ENCODE data around the gene SLC13A2.
"Not testable (repeated sequence)": the region's sequence is repeated elsewhere in the genome, so short reads cannot be mapped to it uniquely, and the experiment has no call there.

Gene SLC13A2

GRCh38 chr17:28473542-28473941 lies at the start of gene SLC13A2:
SLC13A2 (plus strand) TSS chr17:28473644; CDS start chr17:28473713, 69 bp downstream.
- DNase-seq: no peak

DNA sequence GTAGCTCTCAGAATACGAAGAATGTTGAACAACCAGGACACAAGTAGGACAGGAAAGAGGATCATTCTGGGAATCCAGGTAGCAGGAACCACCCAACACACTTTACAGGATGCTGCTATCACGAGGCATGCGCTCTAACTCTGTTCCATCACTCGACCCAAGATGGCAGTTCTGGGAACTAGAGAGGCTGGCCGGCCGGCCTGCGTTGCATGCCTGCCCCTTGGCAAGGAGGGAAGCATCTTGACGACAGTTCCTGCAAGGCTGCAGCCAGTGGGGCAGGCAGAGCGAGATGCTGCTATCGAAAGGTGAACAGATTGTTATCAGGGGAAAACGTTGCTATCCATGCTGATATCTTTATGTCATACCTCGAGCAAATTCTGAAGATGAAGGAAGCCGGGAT lies 48.2 kb upstream of the SLC13A2 start:
- DNase-seq: no peak

- DNase-seq: no peak
Observed at GRCh38 chr17:28426081-28426519, 47.3 kb upstream of the SLC13A2 start.

DNA sequence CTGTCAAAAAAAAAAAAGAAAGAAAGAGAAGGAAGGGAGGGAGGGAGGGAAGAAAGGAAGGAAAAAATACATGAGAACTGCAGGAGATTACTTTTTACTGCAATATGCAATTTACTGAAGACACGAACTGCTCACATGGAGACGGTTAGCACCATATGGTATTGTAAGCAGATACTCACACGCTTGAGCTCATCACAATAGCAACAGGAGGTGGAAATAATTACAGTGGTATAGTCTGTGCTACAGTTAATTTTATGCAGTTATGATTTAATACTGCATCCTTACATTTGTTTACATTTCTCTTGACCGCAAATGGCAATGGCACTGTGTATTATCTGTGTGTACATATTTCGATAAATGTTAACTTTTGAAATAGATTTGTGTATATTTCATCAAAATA lies 46.1 kb upstream of the SLC13A2 start:
- DNase-seq: no peak

DNA sequence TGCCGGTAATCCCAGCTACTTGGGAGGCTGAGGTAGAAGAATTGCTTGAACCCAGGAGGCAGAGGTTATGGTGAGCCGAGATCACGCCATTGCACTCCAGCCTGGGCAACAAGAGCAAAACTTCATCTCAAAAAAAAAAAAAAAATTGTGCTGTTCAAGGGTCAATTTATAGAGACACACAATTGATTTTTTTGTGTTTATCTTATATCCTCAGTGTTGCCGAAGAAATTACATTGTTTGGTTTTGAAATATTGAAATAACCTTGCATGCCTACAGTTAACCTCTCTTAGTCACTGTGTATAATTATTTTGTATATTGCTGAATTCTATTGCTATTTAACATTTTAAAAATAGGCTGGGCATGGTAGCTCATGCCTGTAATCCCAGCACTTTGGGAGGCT lies 45.5 kb upstream of the SLC13A2 start:
- DNase-seq: not testable (repeated sequence)

DNA sequence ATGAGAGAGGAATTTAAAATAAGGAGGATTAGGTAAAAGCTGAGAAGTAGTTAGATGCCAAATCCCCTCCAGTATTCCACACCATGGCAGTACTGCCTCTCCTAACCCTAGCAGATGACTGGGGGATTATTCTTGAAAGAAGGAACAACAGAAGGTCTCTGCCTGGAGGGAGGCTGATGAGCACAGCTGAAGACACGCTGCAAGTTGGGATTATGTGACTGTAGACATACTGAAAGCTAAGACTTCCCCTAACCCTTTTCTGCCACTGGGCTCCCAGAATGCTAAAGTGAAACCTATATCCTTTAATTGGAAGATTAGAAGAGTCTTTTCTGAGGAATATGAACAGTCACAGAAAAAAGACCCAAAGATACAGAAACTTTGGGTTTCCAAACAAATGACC lies 39.7 kb upstream of the SLC13A2 start:
- DNase-seq: no peak

GRCh38 chr17:28434326-28434725 lies 39.1 kb upstream of the SLC13A2 start:
- not testable (repeated sequence) for DNase-seq

GRCh38 chr17:28443901-28444638 lies 29.4 kb upstream of the SLC13A2 start:
- no peak for DNase-seq

- DNase-seq: no peak
Observed at GRCh38 chr17:28446716-28447395, 26.6 kb upstream of the SLC13A2 start.

- no peak for DNase-seq
Observed at GRCh38 chr17:28447396-28447760, 26.1 kb upstream of the SLC13A2 start.

DNA sequence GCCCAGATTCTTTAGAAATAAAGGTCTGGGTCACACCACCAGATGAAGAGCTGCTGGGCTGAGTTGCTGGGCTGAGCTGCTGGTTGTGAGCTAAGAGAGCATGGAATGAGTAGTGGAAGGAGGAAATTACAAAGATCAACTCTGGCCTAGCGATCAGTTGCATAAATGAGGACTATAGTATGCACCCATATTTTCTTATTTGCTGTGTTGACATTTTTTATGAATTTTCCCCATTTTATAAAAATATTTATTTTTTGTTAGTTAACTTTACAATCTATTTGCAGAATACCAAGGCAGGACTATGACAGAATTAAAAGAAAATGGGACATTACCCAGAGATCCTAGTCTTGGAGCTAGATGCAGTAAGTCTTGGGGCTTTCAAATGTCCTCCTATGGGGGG lies 23.6 kb upstream of the SLC13A2 start:
- DNase-seq: no peak

GRCh38 chr17:28457890-28458289 lies 15.6 kb upstream of the SLC13A2 start:
- no peak for DNase-seq

DNA sequence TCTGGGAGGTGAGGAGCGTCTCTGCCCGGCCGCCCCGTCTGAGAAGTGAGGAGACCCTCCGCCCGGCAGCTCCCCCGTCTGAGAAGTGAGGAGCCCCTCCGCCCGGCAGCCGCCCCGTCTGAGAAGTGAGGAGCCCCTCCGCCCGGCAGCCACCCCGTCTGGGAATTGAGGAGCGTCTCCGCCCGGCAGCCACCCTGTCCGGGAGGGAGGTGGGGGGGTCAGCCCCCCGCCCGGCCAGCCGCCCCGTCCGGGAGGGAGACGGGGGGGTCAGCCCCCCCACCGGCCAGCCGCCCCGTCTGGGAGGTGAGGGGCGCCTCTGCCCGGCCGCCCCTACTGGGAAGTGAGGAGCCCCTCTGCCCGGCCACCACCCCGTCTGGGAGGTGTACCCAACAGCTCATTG lies 14.6 kb upstream of the SLC13A2 start:
- DNase-seq: not testable (repeated sequence)

DNA sequence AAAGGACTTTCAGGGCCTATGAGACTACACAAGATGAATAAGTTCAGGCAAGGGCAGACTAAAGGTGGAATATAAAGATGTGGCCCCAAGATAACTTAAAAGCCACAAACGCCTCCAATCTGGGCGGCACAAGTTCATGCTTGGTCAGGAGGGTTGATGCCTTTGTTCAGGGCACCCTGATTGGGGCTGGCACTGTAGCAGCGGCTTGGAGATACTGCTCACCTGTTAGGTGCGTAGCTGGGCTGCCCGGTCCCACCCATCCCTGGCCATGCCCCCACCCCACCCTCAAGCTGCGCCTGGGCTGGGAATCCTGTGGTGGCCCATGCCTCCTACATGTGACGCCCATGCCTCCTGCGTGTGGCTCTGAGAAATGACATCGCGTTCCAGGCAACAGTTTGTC lies 12.5 kb upstream of the SLC13A2 start:
- no peak for DNase-seq

GRCh38 chr17:28466001-28466400 lies 7.4 kb upstream of the SLC13A2 start:
- DNase-seq: no peak

DNA sequence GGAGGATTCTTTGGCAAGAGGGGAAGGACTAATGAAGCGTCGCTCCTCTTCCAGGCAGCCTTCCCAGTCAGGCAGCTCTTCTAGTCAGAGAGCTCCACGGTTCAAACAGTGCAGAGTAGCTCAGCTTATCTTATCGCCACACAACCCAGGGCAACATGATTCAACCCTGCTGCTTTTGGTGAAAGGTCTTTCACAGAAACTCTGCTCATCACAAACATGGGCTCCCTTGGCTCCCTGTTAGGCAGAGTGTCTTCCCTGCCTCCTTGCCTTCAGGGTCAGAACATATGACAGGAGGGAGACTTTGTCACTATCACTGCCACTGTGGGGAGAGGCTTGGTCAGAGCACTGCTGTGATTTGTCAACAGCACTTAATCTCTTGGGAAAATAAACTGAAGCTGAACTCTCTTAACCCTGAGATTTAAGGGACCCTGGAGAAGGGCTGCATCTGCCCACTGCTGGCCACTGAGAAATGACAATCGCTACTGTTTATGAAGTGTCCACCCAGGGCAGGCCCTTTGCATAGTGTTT lies 6.9 kb upstream of the SLC13A2 start:
- DNase-seq: no peak

- no peak for DNase-seq
Observed at GRCh38 chr17:28467456-28468025, 5.9 kb upstream of the SLC13A2 start.

DNA sequence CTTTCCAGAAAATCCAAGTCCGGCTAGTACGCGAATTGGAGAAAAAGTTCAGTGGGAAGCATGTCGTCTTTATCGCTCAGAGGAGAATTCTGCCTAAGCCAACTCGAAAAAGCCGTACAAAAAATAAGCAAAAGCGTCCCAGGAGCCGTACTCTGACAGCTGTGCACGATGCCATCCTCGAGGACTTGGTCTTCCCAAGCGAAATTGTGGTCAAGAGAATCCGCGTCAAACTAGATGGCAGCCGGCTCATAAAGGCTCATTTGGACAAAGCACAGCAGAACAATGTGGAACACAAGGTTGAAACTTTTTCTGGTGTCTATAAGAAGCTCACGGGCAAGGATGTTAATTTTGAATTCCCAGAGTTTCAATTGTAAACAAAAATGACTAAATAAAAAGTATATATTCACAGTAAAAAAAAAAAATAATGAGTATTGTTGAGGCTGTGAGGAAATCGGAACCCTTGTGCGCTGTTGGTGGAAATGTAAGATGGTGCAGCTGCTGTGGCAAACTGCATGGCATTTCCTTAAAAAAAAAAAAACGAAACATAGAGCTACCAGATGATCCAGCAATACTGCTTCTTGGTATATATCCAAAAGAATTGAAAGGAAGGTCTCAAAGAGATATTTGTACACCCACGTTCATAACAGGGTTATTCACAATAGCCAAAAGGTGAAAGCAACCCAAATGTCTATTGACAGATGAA lies 5.3 kb upstream of the SLC13A2 start:
- not testable (repeated sequence) for DNase-seq

DNA sequence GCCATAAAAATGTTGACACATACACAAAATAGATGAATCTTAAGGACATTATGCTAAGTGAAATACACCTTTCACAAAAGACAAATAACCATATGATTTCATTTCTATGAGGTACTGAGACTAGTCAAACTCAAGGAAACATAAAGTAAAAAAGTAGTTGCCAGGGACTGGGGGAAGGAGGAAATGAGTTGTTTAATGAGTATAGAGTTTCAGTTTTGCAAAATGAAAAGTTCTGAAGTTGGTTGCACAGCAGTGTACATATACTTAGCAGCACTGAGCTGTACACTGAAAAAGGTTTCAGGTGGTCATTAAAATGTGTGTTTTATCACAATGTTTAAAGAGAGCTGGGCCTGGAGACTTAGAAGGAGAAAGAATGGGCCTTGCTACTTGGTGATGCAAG lies 4.7 kb upstream of the SLC13A2 start:
- no peak for DNase-seq

GRCh38 chr17:28469376-28469775 lies 4.1 kb upstream of the SLC13A2 start:
- DNase-seq: no peak

- no peak for DNase-seq
Observed at GRCh38 chr17:28470266-28470913, 3.1 kb upstream of the SLC13A2 start.

DNA sequence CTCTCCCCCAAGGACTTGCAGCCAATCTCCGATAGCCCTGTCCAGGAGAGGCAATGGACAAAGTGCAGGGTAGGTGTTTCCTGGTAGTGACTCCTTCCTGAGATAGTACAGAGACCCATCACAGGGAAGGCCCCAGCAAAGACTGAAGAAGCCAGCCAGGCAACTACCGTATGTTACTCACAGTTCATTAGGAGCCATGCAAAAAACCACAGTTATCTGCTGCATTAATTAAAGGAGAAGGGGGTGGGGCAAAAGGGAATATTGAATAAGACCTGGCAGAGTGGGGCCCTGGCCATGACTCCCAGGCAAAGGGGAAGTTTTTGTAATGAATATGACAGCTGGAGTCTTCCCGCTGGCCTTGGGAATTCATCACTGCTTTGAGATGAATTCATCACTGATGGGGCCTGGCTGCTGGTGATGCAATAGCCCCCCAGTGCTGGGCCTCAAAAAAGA lies 2.5 kb upstream of the SLC13A2 start:
- no peak for DNase-seq
